WI38 (cell line): Measurements from ENCODE around the gene WNT9B.

ENCODE experiments used
- H3K4me3 ChIP-seq: 2 replicates; pipeline ENCODE4 v1.5.1; 2011; ENCODE audit warnings: low read depth, mild to moderate bottlenecking, control low read depth, low read length
- CTCF ChIP-seq: IDR thresholded peaks from 2 replicates; pipeline ENCODE4 v1.5.1; 2012; ENCODE audit warnings: low read depth, mild to moderate bottlenecking, control low read depth, low read length

The WNT9B gene

DNA sequence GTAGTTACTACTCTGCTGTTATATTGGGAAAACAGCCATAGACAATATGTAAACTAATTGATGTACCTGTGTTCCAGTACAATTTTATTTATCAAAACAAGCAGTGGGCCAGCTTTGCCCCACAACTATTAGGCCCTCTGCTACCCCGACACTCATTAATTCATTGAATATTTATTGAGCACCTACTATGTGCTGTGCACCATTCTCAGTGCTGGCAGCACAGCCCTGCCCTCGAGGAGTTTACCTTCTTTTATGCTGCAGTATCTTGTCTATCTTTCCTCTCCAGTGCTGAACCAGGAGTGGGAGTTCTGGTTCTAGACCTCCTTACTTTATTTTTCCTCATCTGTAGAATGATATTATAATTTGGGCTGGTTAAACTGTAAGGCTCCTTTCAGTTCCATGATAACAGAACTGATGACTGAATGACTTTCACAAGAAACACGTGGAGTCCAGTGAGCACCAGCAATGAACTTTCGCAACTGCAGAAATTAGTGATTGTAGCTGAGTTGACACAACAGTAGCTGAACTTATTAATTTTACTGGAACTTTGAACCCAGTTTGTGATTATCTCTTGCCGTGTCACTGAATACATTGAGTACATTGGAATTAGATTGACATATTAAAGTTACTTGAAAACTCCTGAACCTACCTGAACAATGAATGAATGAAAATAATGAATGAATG lies 73.9 kb downstream of the WNT9B start:
- no peak overlapping the region for H3K4me3 ChIP-seq
- no peak for TF ChIP-seq CTCF

GRCh38 chr17:46928467-46929261 lies 77.3 kb downstream of the WNT9B start:
- no peak for TF ChIP-seq CTCF
- H3K4me3 ChIP-seq: no peak overlapping the region

DNA sequence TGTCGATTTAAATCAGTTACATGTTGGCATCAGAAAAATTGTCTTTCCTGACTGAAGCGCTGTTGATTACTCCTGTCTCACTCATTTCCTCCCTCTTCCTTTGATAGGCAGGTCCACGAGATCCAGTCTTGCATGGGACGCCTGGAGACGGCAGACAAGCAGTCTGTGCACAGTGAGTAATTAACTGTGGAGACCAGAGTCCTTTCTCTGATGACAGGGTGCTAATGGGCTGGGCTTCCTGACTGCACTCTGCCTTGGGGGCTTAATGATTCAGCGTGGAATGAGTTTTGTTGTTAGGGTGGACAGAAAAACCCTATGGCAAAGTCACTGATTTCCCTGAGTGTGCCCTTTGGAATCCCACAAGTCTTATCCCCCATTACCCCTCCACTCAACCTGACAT lies 78.0 kb downstream of the WNT9B start:
- TF ChIP-seq CTCF: no peak
- no peak overlapping the region for H3K4me3 ChIP-seq

- no peak overlapping the region for H3K4me3 ChIP-seq
- no peak for TF ChIP-seq CTCF
These were observed 78.7 kb downstream of the WNT9B start for GRCh38 chr17:46930051-46930450.

DNA sequence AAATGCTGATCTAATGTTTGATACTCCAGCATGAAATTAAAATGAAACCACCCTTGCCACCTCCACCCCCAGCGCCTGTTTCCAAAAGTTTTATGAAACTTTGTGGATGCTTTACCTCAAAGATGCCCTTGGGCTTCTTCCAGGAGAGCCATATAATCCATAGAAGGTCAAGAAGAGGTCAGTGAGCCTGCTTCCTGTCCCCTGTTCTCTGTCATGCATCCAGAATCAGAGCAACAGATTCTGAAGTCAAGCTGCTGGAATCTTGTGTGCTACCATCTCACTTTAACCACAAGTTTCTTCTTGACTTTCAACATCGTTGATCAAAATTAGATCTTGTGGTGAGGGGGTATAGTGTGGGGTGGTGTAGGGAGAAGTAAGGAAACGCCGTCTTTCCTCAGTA lies 80.2 kb downstream of the WNT9B start:
- TF ChIP-seq CTCF: no peak
- H3K4me3 ChIP-seq: no peak overlapping the region

- no peak overlapping the region for H3K4me3 ChIP-seq
- TF ChIP-seq CTCF: no peak
These were observed 84.4 kb downstream of the WNT9B start for GRCh38 chr17:46935658-46936266.
